DND-41 (cell line): ENCODE measurements around the gene NRXN3.

Experiments
- EZH2 ChIP-seq: IDR thresholded peaks from 3 replicates; pipeline ENCODE4 v1.6.1; 2012; ENCODE audit warnings: borderline replicate concordance, low read depth, mild to moderate bottlenecking, moderate library complexity, low read length, inconsistent platforms; ENCODE audit not compliant: severe bottlenecking
- TF ChIP-seq, protein P1 (sequence below): IDR thresholded peaks from 2 replicates; pipeline ENCODE4 v1.5.1; 2012; ENCODE audit warnings: borderline replicate concordance, low read length, moderate library complexity, mild to moderate bottlenecking; ENCODE audit not compliant: poor library complexity, severe bottlenecking; ENCODE audit errors: extremely low read depth

- TF ChIP-seq, protein P1, sequence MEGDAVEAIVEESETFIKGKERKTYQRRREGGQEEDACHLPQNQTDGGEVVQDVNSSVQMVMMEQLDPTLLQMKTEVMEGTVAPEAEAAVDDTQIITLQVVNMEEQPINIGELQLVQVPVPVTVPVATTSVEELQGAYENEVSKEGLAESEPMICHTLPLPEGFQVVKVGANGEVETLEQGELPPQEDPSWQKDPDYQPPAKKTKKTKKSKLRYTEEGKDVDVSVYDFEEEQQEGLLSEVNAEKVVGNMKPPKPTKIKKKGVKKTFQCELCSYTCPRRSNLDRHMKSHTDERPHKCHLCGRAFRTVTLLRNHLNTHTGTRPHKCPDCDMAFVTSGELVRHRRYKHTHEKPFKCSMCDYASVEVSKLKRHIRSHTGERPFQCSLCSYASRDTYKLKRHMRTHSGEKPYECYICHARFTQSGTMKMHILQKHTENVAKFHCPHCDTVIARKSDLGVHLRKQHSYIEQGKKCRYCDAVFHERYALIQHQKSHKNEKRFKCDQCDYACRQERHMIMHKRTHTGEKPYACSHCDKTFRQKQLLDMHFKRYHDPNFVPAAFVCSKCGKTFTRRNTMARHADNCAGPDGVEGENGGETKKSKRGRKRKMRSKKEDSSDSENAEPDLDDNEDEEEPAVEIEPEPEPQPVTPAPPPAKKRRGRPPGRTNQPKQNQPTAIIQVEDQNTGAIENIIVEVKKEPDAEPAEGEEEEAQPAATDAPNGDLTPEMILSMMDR, result no peak
- TF ChIP-seq EZH2, result no peak
These were observed 1267.8 kb downstream of the NRXN3 start for GRCh38 chr14:79437951-79438350.
